Ishikawa (cell line): ENCODE results near the gene CLIC4.

ENCODE experiments used
- CREB1 ChIP-seq: IDR thresholded peaks from 2 replicates; pipeline ENCODE4 v1.6.1; 2012; ENCODE audit warnings: low read depth
- EP300 ChIP-seq: IDR thresholded peaks from 2 replicates; pipeline ENCODE4 v1.6.1; 2012; ENCODE audit warnings: borderline replicate concordance
- TCF12 ChIP-seq: IDR thresholded peaks from 2 replicates; pipeline ENCODE4 v1.6.1; 2012; ENCODE audit warnings: low read depth

DNA sequence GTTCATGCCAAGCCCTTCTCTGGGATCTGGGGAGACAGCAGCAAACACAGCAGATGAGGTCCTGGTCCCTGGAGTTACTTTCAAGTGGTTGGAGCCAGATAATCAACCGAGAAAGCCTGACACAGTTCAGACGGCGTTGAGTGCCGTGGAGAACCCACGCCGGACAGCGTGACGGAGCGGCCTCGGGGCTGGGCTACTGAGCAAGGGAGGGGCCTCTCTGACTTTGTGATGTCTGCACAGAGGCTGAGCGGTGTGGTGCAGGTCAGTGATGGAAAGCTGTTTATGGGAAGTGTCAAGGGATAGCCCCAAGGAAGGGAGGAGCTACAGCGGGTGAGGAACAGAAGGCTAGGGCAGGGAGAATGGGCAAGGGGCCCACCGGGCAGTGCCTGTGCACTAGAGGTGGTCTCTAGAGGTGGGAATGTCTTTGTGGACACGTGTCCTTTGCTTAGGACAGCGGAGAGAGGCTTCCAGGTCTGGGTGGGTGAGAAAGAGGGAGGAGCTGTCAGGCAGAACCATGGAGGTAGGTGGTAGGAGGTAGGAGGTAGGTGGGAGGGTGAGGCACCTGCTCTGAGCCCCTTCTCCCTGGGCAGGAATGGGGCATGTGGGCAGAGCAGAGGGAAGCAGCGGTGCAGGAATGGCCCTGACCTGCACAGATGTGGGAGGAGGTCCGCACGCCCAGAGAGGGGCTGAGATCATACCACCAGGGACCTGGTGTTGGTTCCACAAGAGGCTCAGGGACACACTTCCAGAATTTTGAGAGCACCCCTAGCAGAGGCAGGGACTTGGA lies 122.0 kb downstream of the CLIC4 start:
- no peak for TF ChIP-seq EP300
- TF ChIP-seq TCF12 = no peak
- TF ChIP-seq CREB1 = no peak
